Neutrophil (primary cell): ENCODE data around the gene PTPRN2.

Experiments
- H3K27ac ChIP-seq: fragments of 200-600 bp; sonication (generic); 2 replicates; pipeline ENCODE4 v1.5.1; 2016; ENCODE audit warnings: mild to moderate bottlenecking, moderate library complexity
- H3K27me3 ChIP-seq: fragments of 200-600 bp; sonication (generic); 2 replicates; pipeline ENCODE4 v1.6.0; 2016; ENCODE audit warnings: mild to moderate bottlenecking
- H3K36me3 ChIP-seq: fragments of 200-600 bp; sonication (generic); 2 replicates; pipeline ENCODE4 v1.5.1; 2017
- H3K4me1 ChIP-seq, 2 experiments: fragments of 200-600 bp in 1 of 2; sonication (generic) in 1 of 2; 1 replicate in 1 of 2; 2 replicates in 1 of 2; pipeline versions ENCODE4 v1.5.1 to v1.6.1; 2013 to 2016; ENCODE audit warnings: low read depth in 1 of 2, low read length in 1 of 2, mild to moderate bottlenecking in 1 of 2, moderate library complexity in 1 of 2; ENCODE audit not compliant: control insufficient read depth in 1 of 2, insufficient read depth in 1 of 2
- H3K4me3 ChIP-seq, 2 experiments: fragments of 200-600 bp in 1 of 2; sonication (generic) in 1 of 2; 1 replicate in 1 of 2; 2 replicates in 1 of 2; pipeline ENCODE4 v1.5.1; 2013 to 2016; ENCODE audit warnings: low read depth in 1 of 2, low read length in 1 of 2, mild to moderate bottlenecking in 1 of 2, moderate library complexity in 1 of 2
- H3K9me3 ChIP-seq: fragments of 200-600 bp; sonication (generic); 2 replicates; pipeline ENCODE4 v1.5.1; 2016
- CTCF ChIP-seq: fragments of 200-600 bp; sonication (generic); IDR thresholded peaks from 2 replicates; pipeline ENCODE4 v1.5.1; 2016; ENCODE audit warnings: antibody characterized with exemption

The PTPRN2 gene

GRCh38 chr7:157522189-157522588, 1065.4 kb downstream of the PTPRN2 start:
- H3K36me3 ChIP-seq = no peaks in the 10 kb centered on the region
- H3K4me1 ChIP-seq = no peaks in the 10 kb centered on the region
- H3K27me3 ChIP-seq = no peaks in the 10 kb centered on the region
- H3K27ac ChIP-seq = no peak overlapping the region
- H3K4me3 ChIP-seq = no peak overlapping the region
- no peaks in the 10 kb centered on the region for H3K9me3 ChIP-seq
- TF ChIP-seq CTCF = no peak

- H3K36me3 ChIP-seq = no peaks in the 10 kb centered on the region
- TF ChIP-seq CTCF = no peak
- no peak overlapping the region for H3K27ac ChIP-seq
- H3K9me3 ChIP-seq = no peaks in the 10 kb centered on the region
- H3K27me3 ChIP-seq = no peaks in the 10 kb centered on the region
- no peaks in the 10 kb centered on the region for H3K4me1 ChIP-seq
- no peak overlapping the region for H3K4me3 ChIP-seq
These were observed 1065.9 kb downstream of the PTPRN2 start for GRCh38 chr7:157521752-157522151.

GRCh38 chr7:157521061-157521731, 1066.4 kb downstream of the PTPRN2 start:
- Histone ChIP-seq H3K4me3 (no peak overlapping the region), H3K27ac (no peak overlapping the region), H3K27me3 (peaks cover 3% of the 10 kb centered on the region), H3K36me3 (no peaks in the 10 kb centered on the region), H3K9me3 (no peaks in the 10 kb centered on the region), H3K4me1 (no peaks in the 10 kb centered on the region)
- no peak for TF ChIP-seq CTCF

GRCh38 chr7:157520249-157520648, 1067.4 kb downstream of the PTPRN2 start:
- no peaks in the 10 kb centered on the region for H3K36me3 ChIP-seq
- no peaks in the 10 kb centered on the region for H3K9me3 ChIP-seq
- no peaks in the 10 kb centered on the region for H3K4me1 ChIP-seq
- peaks cover 12% of the 10 kb centered on the region for H3K27me3 ChIP-seq
- H3K27ac ChIP-seq = no peak overlapping the region
- TF ChIP-seq CTCF = no peak
- no peak overlapping the region for H3K4me3 ChIP-seq

GRCh38 chr7:157519798-157520244, 1067.8 kb downstream of the PTPRN2 start:
- no peak overlapping the region for H3K27ac ChIP-seq

More at GRCh38 chr7:157519798-157520244, 1067.8 kb downstream of the PTPRN2 start:
- H3K4me1 ChIP-seq = no peaks in the 10 kb centered on the region
- TF ChIP-seq CTCF = no peak
- H3K36me3 ChIP-seq = no peaks in the 10 kb centered on the region
- peaks cover 12% of the 10 kb centered on the region for H3K27me3 ChIP-seq
- no peak overlapping the region for H3K4me3 ChIP-seq
- H3K9me3 ChIP-seq = no peaks in the 10 kb centered on the region
